K562 (cell line): Measurements from ENCODE around the gene GOLIM4. TPM values are rescaled to one million over a fixed set of nuclear protein-coding genes. Genes with fewer than 3 reads are reported as not detected.

ENCODE experiments used
- CC2D1A ChIP-seq: fragments of 450-650 bp; IDR thresholded peaks from 2 replicates; pipeline ENCODE4 v1.6.1; 2017; ENCODE audit warnings: mild to moderate bottlenecking
- ELF1 ChIP-seq: fragments of 200-800 bp; sonication (Bioruptor generic); IDR thresholded peaks from 2 replicates; pipeline ENCODE4 v1.6.1; 2016; ENCODE audit warnings: missing genetic modification characterization, missing compliant biosample characterization
- JUND ChIP-seq, 2 experiments: IDR thresholded peaks; 2 replicates in 1 of 2; 3 replicates in 1 of 2; pipeline ENCODE4 v1.6.1; 2011; ENCODE audit warnings: borderline replicate concordance in 2 of 2, low read depth in 2 of 2, low read length in 2 of 2, improper control_type of control experiment in 1 of 2, missing biosample characterization in 1 of 2, missing genetic modification characterization in 1 of 2, missing genetic modification reagents in 1 of 2
- RAD21 ChIP-seq, 2 experiments: fragments of 250-450 bp in 1 of 2; fragments of 450-650 bp in 1 of 2; sonication (Bioruptor Pico) in 1 of 2; formaldehyde crosslinking in 1 of 2; IDR thresholded peaks in 1 of 2; conservative IDR thresholded peaks in 1 of 2; 2 replicates each; pipeline versions ENCODE4 v1.4.0 to v1.8.0; 2020 to 2022; ENCODE audit warnings: mild to moderate bottlenecking in 2 of 2, moderate library complexity in 1 of 2
- SMC3 ChIP-seq: conservative IDR thresholded peaks from 2 replicates; pipeline ENCODE4 v1.6.1; 2011; ENCODE audit warnings: low read depth, low read length, improper control_type of control experiment; ENCODE audit not compliant: insufficient read depth
- ZNF583 ChIP-seq: fragments of 250-450 bp; sonication (Bioruptor Pico); IDR thresholded peaks from 2 replicates; pipeline ENCODE4 v1.4.0; 2020
- ZNF592 ChIP-seq: fragments of 450-650 bp; IDR thresholded peaks from 2 replicates; pipeline ENCODE4 v1.6.1; 2017; ENCODE audit warnings: antibody characterized with exemption, mild to moderate bottlenecking
- polyA plus RNA-seq, 8 experiments: library from polyadenylated mRNA; depleted of rRNA in 4 of 8; stranded (reverse) in 5 of 8; unstranded in 3 of 8; fragments of >200 nt; fragmentation: Nextera tagmentation in 2 of 8; fragmentation: Illumina TruSeq in 1 of 8; extraction: Ambion mirVana in 2 of 8; extraction: Trizol in 1 of 8; gene quantifications; 2 replicates each; pipeline versions ENCODE4 v1.2.1 to v1.2.3, GENCODE V29; 2011 to 2014; ENCODE audit warnings: inconsistent platforms in 1 of 8, missing spikeins in 1 of 8
- total RNA-seq, 7 experiments: library from RNA; depleted of rRNA in 6 of 7; stranded (reverse); fragments of >200 nt in 6 of 7; fragmentation: Illumina TruSeq in 2 of 7; extraction: Trizol in 2 of 7; gene quantifications; 2 replicates each; pipeline versions ENCODE4 v1.2.1 to v1.2.3, GENCODE V29; 2011 to 2021; ENCODE audit warnings: low replicate concordance in 1 of 7
- TF ChIP-seq, protein P1 (sequence below): fragments of 450-650 bp; IDR thresholded peaks from 2 replicates; pipeline ENCODE4 v1.6.1; 2016
- TF ChIP-seq, protein P2 (sequence below), 2 experiments: fragments of 450-650 bp; formaldehyde crosslinking in 1 of 2; IDR thresholded peaks; 2 replicates each; pipeline versions ENCODE4 v1.4.0 to v1.6.1; 2014 to 2020; ENCODE audit warnings: mild to moderate bottlenecking in 2 of 2, borderline replicate concordance in 1 of 2, low read depth in 1 of 2
- TF ChIP-seq, protein P3 (sequence below): IDR thresholded peaks from 2 replicates; pipeline ENCODE4 v1.6.1; 2012; ENCODE audit warnings: low read depth, low read length, improper control_type of control experiment, borderline replicate concordance

The GOLIM4 gene
- total and polyA plus RNA-seq, 9 of the 15 experiments (the other 6 are each of a cell fraction or from before 2014, with no cell fraction given), result 9.3 to 39.4 (median 31.0) TPM

GRCh38 chr3:168047190-168047795 is 48.4 kb downstream of the GOLIM4 start (continued):
- TF ChIP-seq CC2D1A, result peak; percentile 63; the same call in 1 of the 2 replicates
- TF ChIP-seq ZNF592, result peak; percentile 38; the same call in 1 of the 2 replicates
- TF ChIP-seq RAD21 (CRISPR knock-in tag; conservative IDR thresholded peaks at IDR 0.05 in 1 of 2, IDR thresholded peaks at IDR 0.05 in 1 of 2), result peak; percentile 99
- TF ChIP-seq, protein P1, sequence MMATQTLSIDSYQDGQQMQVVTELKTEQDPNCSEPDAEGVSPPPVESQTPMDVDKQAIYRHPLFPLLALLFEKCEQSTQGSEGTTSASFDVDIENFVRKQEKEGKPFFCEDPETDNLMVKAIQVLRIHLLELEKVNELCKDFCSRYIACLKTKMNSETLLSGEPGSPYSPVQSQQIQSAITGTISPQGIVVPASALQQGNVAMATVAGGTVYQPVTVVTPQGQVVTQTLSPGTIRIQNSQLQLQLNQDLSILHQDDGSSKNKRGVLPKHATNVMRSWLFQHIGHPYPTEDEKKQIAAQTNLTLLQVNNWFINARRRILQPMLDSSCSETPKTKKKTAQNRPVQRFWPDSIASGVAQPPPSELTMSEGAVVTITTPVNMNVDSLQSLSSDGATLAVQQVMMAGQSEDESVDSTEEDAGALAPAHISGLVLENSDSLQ, result peak; percentile 45; the same call in 1 of the 2 replicates
- TF ChIP-seq ZNF583 (CRISPR knock-in tag), result no peak
- TF ChIP-seq ELF1, result 0 out of 2 replicates have a peak, but pooled peaks have one; percentile 24
- TF ChIP-seq SMC3, result peak; percentile 89
- no peak for TF ChIP-seq JUND (IDR thresholded peaks at IDR 0.05; ENCODE audit: borderline replicate concordance, low read depth, low read length)
- TF ChIP-seq JUND (tag; IDR thresholded peaks at IDR 0.05; ENCODE audit: borderline replicate concordance, low read depth, low read length), result peak; percentile 22; the same call in 1 of the 3 replicates
- TF ChIP-seq, protein P2, sequence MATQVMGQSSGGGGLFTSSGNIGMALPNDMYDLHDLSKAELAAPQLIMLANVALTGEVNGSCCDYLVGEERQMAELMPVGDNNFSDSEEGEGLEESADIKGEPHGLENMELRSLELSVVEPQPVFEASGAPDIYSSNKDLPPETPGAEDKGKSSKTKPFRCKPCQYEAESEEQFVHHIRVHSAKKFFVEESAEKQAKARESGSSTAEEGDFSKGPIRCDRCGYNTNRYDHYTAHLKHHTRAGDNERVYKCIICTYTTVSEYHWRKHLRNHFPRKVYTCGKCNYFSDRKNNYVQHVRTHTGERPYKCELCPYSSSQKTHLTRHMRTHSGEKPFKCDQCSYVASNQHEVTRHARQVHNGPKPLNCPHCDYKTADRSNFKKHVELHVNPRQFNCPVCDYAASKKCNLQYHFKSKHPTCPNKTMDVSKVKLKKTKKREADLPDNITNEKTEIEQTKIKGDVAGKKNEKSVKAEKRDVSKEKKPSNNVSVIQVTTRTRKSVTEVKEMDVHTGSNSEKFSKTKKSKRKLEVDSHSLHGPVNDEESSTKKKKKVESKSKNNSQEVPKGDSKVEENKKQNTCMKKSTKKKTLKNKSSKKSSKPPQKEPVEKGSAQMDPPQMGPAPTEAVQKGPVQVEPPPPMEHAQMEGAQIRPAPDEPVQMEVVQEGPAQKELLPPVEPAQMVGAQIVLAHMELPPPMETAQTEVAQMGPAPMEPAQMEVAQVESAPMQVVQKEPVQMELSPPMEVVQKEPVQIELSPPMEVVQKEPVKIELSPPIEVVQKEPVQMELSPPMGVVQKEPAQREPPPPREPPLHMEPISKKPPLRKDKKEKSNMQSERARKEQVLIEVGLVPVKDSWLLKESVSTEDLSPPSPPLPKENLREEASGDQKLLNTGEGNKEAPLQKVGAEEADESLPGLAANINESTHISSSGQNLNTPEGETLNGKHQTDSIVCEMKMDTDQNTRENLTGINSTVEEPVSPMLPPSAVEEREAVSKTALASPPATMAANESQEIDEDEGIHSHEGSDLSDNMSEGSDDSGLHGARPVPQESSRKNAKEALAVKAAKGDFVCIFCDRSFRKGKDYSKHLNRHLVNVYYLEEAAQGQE (IDR thresholded peaks at IDR 0.05; ENCODE audit: borderline replicate concordance), result peak; percentile 94
- TF ChIP-seq, protein P2 (CRISPR knock-in tag; IDR thresholded peaks at IDR 0.05; ENCODE audit: low read depth), result no peak
- TF ChIP-seq, protein P3, sequence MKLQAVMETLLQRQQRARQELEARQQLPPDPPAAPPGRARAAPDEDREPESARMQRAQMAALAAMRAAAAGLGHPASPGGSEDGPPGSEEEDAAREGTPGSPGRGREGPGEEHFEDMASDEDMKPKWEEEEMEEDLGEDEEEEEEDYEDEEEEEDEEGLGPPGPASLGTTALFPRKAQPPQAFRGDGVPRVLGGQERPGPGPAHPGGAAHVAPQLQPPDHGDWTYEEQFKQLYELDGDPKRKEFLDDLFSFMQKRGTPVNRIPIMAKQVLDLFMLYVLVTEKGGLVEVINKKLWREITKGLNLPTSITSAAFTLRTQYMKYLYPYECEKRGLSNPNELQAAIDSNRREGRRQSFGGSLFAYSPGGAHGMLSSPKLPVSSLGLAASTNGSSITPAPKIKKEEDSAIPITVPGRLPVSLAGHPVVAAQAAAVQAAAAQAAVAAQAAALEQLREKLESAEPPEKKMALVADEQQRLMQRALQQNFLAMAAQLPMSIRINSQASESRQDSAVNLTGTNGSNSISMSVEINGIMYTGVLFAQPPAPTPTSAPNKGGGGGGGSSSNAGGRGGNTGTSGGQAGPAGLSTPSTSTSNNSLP, result peak; percentile 100
